ENCODE measurements around the gene DDX27. TPM values are rescaled to one million over a fixed set of nuclear protein-coding genes. Genes with fewer than 3 reads are reported as not detected.

Gene DDX27
- total and polyA plus RNA-seq, 9 of the 15 experiments (the other 6 are each of a cell fraction or from before 2014, with no cell fraction given), result 17.9 to 79.3 (median 57.0) TPM

- TF ChIP-seq PPARD (CRISPR knock-in tag; IDR thresholded peaks at IDR 0.05) (no peak), IFI16 (CRISPR knock-in tag; IDR thresholded peaks at IDR 0.05) (no peak), ZFP36 (IDR thresholded peaks at IDR 0.05; ENCODE audit: low read depth, low read length, partially characterized antibody) (no peak), ZNF445 (CRISPR knock-in tag; IDR thresholded peaks at IDR 0.05; ENCODE audit: low read depth) (no peak), SRSF9 (IDR thresholded peaks at IDR 0.05; ENCODE audit: borderline replicate concordance, low read depth, low read length) (no peak), SPI1 (IDR thresholded peaks at IDR 0.05; ENCODE audit: borderline replicate concordance, low read depth, low read length) (no peak), HNRNPH1 (optimal IDR thresholded peaks at IDR 0.05; ENCODE audit: low read depth, low read length) (no peak), JUNB (CRISPR knock-in tag; conservative IDR thresholded peaks at IDR 0.05) (no peak), ZNF212 (CRISPR knock-in tag; IDR thresholded peaks at IDR 0.05) (no peak), NR4A1 (CRISPR knock-in tag; IDR thresholded peaks at IDR 0.05) (no peak), NR4A1 (tag; IDR thresholded peaks at IDR 0.05) (no peak), ATF1 (CRISPR knock-in tag; IDR thresholded peaks at IDR 0.05) (no peak), ATF1 (tag; IDR thresholded peaks at IDR 0.05) (no peak)
Measured at GRCh38 chr20:49233226-49233625, 14.0 kb downstream of the DDX27 start (continued).

DNA sequence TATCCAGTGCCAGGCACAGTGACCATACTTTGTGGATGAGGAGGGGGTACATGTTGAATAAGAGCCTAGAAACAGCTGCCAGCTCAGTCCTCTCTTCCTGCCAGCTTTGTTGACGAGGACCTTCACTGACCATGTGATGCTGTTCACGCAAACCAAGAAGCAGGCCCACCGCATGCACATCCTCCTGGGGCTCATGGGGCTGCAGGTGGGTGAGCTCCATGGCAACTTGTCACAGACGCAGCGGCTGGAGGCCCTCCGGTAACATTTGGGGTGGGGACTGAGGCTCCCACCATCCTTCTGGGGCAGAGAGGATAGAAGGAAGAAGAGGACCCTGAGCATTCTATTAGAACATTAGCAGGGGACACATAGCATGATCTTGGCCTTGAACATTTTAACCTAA is 15.6 kb downstream of the DDX27 start:
- Histone ChIP-seq H2AFZ (ENCODE audit: low read depth, low read length) (no peak overlapping the region), H3K9ac (ENCODE audit: insufficient read depth in 1 of 2, low read depth in 2 of 2, low read length in 2 of 2) (no peak overlapping the region), H3K9me3 (replicated peaks; ENCODE audit: control insufficient read depth, insufficient read depth, low read depth, low read length) (no peaks in the 10 kb centered on the region), H3K9me1 (ENCODE audit: control insufficient read depth, insufficient read depth, low read length) (no peaks in the 10 kb centered on the region), H3K27me3 (ENCODE audit: control insufficient read depth in 2 of 2, insufficient read depth in 2 of 2, low read length in 2 of 2) (no peaks in the 10 kb centered on the region), H3K36me3 (ENCODE audit: control insufficient read depth, insufficient read depth, low read length) (peaks cover 83% of the 10 kb centered on the region; the same call in 2 of the 3 replicates), H3K4me3 (no peak overlapping the region), H3K4me1 (replicated peaks in 1 of 2; ENCODE audit: control insufficient read depth in 2 of 2, insufficient read depth in 2 of 2, low read length in 2 of 2) (peaks cover 0 to 4% of the 10 kb centered on the region in 2 experiments; a peak in 1 of 5 replicates), H3K27ac (ENCODE audit: extremely low read depth, low read depth, low read length) (no peak overlapping the region), H4K20me1 (replicated peaks; ENCODE audit: control insufficient read depth, insufficient read depth, low read length) (no peaks in the 10 kb centered on the region), H3K79me2 (ENCODE audit: control insufficient read depth, insufficient read depth, low read length) (no peaks in the 10 kb centered on the region), H3K4me2 (ENCODE audit: insufficient read depth, low read length) (no peak overlapping the region)
- in situ Hi-C loops (cut with MboI), result no loop called here
- ChIA-PET POLR2A (interaction anchor here (1.0 kb wide), 1 partner anchor 11 kb away, joined by 3 read pairs; no protein-coding TSS in a partner anchor), CTCF (ENCODE audit: low intra/inter-chr PET ratio) (no interaction called here)
- FAIRE-seq, result no peak
- no TSS peak for BruUV-seq (replicated peaks)
- intact Hi-C loops (cut with micrococcal nuclease), result no loop called here
- 93% methylated on average over 6 of the region's 6 CpGs for WGBS (ENCODE audit: insufficient coverage, low coverage, missing lambda C conversion rate)
- ATAC-seq, result no peak
- DNase-seq (ENCODE audit: extremely low read depth in 1 of 4, low spot score in 3 of 4), result no peak
- TF ChIP-seq, protein P1, sequence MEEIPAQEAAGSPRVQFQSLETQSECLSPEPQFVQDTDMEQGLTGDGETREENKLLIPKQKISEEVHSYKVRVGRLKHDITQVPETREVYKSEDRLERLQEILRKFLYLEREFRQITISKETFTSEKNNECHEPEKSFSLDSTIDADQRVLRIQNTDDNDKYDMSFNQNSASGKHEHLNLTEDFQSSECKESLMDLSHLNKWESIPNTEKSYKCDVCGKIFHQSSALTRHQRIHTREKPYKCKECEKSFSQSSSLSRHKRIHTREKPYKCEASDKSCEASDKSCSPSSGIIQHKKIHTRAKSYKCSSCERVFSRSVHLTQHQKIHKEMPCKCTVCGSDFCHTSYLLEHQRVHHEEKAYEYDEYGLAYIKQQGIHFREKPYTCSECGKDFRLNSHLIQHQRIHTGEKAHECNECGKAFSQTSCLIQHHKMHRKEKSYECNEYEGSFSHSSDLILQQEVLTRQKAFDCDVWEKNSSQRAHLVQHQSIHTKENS (CRISPR knock-in tag; IDR thresholded peaks at IDR 0.05), result no peak
- no peak for TF ChIP-seq ZNF277 (CRISPR knock-in tag; IDR thresholded peaks at IDR 0.05; ENCODE audit: borderline replicate concordance)
- no peak for TF ChIP-seq EWSR1 (IDR thresholded peaks at IDR 0.05; ENCODE audit: borderline replicate concordance, low read depth, partially characterized antibody)
- TF ChIP-seq CBX3 (IDR thresholded peaks at IDR 0.05; ENCODE audit: borderline replicate concordance in 1 of 2, low read length in 2 of 2), result no peak
- no peak for TF ChIP-seq MAFK (IDR thresholded peaks at IDR 0.05; ENCODE audit: low read length)
- TF ChIP-seq NFXL1 (CRISPR knock-in tag; IDR thresholded peaks at IDR 0.05), result no peak
- TF ChIP-seq, protein P2, sequence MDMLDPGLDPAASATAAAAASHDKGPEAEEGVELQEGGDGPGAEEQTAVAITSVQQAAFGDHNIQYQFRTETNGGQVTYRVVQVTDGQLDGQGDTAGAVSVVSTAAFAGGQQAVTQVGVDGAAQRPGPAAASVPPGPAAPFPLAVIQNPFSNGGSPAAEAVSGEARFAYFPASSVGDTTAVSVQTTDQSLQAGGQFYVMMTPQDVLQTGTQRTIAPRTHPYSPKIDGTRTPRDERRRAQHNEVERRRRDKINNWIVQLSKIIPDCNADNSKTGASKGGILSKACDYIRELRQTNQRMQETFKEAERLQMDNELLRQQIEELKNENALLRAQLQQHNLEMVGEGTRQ (CRISPR knock-in tag; IDR thresholded peaks at IDR 0.05), result no peak
- TF ChIP-seq RBM17 (IDR thresholded peaks at IDR 0.05; ENCODE audit: borderline replicate concordance, low read depth, low read length), result no peak
- TF ChIP-seq PHB2 (IDR thresholded peaks at IDR 0.05; ENCODE audit: low read depth), result no peak
